ENCODE results near the gene TUBB4A. TPM values are rescaled to one million over a fixed set of nuclear protein-coding genes. Genes with fewer than 3 reads are reported as not detected.

The TUBB4A gene
- total RNA-seq, 1 experiment from 2014 or later = 4.4 TPM

- no peak for DNase-seq (ENCODE audit: low read depth, low spot score)
- in situ Hi-C loops (cut with HindIII; ENCODE audit: low pct_unique_long_range_greater_than_20kb, low sequenced_read_pairs) (no loop called here), intact Hi-C loops (cut with micrococcal nuclease; ENCODE audit: unreplicated experiment) (no loop called here)
- Histone ChIP-seq H3K4me3 (ENCODE audit: low read depth in 2 of 2, low read length in 2 of 2) (no peak overlapping the region), H3K36me3 (ENCODE audit: control insufficient read depth, insufficient read depth, low read length) (no peaks in the 10 kb centered on the region), H3K4me1 (ENCODE audit: control insufficient read depth, insufficient read depth, low read length) (no peaks in the 10 kb centered on the region), H3K9me3 (ENCODE audit: control insufficient read depth, insufficient read depth, low read depth, low read length) (no peaks in the 10 kb centered on the region), H3K27me3 (ENCODE audit: control insufficient read depth, insufficient read depth, low read length) (no peaks in the 10 kb centered on the region), H3K27ac (ENCODE audit: low read length) (no peak overlapping the region)
- no TSS peak for BruUV-seq (replicated peaks)
- ATAC-seq = no peak
- CTCF ChIA-PET = no interaction called here
- no peak for TF ChIP-seq SIN3A (IDR thresholded peaks at IDR 0.05; ENCODE audit: borderline replicate concordance, insufficient read depth, low read depth, low read length)
- TF ChIP-seq TCF7L2 (IDR thresholded peaks at IDR 0.05; ENCODE audit: low read depth, low read length) = no peak
- POLR2A ChIA-PET = no interaction called here
Measured at GRCh38 chr19:6484230-6484629, 17.9 kb downstream of the TUBB4A start.

- POLR2A ChIA-PET = no interaction called here
- no peaks in the 10 kb centered on the region for H3K4me1 ChIP-seq (ENCODE audit: control insufficient read depth, insufficient read depth, low read length)
- CTCF ChIA-PET = no interaction called here
- no peaks in the 10 kb centered on the region for H3K27me3 ChIP-seq (ENCODE audit: control insufficient read depth, insufficient read depth, low read length)
- TF ChIP-seq SIN3A (IDR thresholded peaks at IDR 0.05; ENCODE audit: borderline replicate concordance, insufficient read depth, low read depth, low read length) (no peak), POLR2AphosphoS5 (IDR thresholded peaks at IDR 0.05; ENCODE audit: low read depth, low read length) (no peak), TCF7L2 (IDR thresholded peaks at IDR 0.05; ENCODE audit: low read depth, low read length) (no peak), CTCF (IDR thresholded peaks at IDR 0.05) (no peak)
- TF ChIP-seq, protein P1, sequence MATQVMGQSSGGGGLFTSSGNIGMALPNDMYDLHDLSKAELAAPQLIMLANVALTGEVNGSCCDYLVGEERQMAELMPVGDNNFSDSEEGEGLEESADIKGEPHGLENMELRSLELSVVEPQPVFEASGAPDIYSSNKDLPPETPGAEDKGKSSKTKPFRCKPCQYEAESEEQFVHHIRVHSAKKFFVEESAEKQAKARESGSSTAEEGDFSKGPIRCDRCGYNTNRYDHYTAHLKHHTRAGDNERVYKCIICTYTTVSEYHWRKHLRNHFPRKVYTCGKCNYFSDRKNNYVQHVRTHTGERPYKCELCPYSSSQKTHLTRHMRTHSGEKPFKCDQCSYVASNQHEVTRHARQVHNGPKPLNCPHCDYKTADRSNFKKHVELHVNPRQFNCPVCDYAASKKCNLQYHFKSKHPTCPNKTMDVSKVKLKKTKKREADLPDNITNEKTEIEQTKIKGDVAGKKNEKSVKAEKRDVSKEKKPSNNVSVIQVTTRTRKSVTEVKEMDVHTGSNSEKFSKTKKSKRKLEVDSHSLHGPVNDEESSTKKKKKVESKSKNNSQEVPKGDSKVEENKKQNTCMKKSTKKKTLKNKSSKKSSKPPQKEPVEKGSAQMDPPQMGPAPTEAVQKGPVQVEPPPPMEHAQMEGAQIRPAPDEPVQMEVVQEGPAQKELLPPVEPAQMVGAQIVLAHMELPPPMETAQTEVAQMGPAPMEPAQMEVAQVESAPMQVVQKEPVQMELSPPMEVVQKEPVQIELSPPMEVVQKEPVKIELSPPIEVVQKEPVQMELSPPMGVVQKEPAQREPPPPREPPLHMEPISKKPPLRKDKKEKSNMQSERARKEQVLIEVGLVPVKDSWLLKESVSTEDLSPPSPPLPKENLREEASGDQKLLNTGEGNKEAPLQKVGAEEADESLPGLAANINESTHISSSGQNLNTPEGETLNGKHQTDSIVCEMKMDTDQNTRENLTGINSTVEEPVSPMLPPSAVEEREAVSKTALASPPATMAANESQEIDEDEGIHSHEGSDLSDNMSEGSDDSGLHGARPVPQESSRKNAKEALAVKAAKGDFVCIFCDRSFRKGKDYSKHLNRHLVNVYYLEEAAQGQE (IDR thresholded peaks at IDR 0.05; ENCODE audit: insufficient read depth in 1 of 2, low read depth in 2 of 2, low read length in 1 of 2) = no peak
- no TSS peak for BruUV-seq (replicated peaks)
- DNase-seq (ENCODE audit: low read depth, low spot score) = no peak
- no peak overlapping the region for H3K4me3 ChIP-seq (ENCODE audit: low read depth in 2 of 2, low read length in 2 of 2)
- intact Hi-C loops (cut with micrococcal nuclease; ENCODE audit: unreplicated experiment) (no loop called here), in situ Hi-C loops (cut with HindIII; ENCODE audit: low pct_unique_long_range_greater_than_20kb, low sequenced_read_pairs) (no loop called here)
- H3K9me3 ChIP-seq (ENCODE audit: control insufficient read depth, insufficient read depth, low read depth, low read length) = no peaks in the 10 kb centered on the region
- no peak overlapping the region for H3K27ac ChIP-seq (ENCODE audit: low read length)
- ATAC-seq = no peak
- H3K36me3 ChIP-seq (ENCODE audit: control insufficient read depth, insufficient read depth, low read length) = no peaks in the 10 kb centered on the region
Measured at GRCh38 chr19:6483235-6483634, 18.9 kb downstream of the TUBB4A start.

GRCh38 chr19:6482343-6482686 is 19.8 kb downstream of the TUBB4A start:
- no peaks in the 10 kb centered on the region for H3K27me3 ChIP-seq (ENCODE audit: control insufficient read depth, insufficient read depth, low read length)
- DNase-seq (ENCODE audit: low read depth, low spot score) (no peak), ATAC-seq (no peak)
- no peak for TF ChIP-seq SIN3A (IDR thresholded peaks at IDR 0.05; ENCODE audit: borderline replicate concordance, insufficient read depth, low read depth, low read length)
- TF ChIP-seq CTCF (IDR thresholded peaks at IDR 0.05) = no peak
- no peak for TF ChIP-seq TCF7L2 (IDR thresholded peaks at IDR 0.05; ENCODE audit: low read depth, low read length)
- TF ChIP-seq POLR2AphosphoS5 (IDR thresholded peaks at IDR 0.05; ENCODE audit: low read depth, low read length) = no peak
- TF ChIP-seq, protein P1 (IDR thresholded peaks at IDR 0.05; ENCODE audit: insufficient read depth in 1 of 2, low read depth in 2 of 2, low read length in 1 of 2) = no peak
- no peaks in the 10 kb centered on the region for H3K9me3 ChIP-seq (ENCODE audit: control insufficient read depth, insufficient read depth, low read depth, low read length)
- H3K27ac ChIP-seq (ENCODE audit: low read length) = no peak overlapping the region
- H3K36me3 ChIP-seq (ENCODE audit: control insufficient read depth, insufficient read depth, low read length) = no peaks in the 10 kb centered on the region
- CTCF ChIA-PET = no interaction called here
- no peaks in the 10 kb centered on the region for H3K4me1 ChIP-seq (ENCODE audit: control insufficient read depth, insufficient read depth, low read length)
- in situ Hi-C loops (cut with HindIII; ENCODE audit: low pct_unique_long_range_greater_than_20kb, low sequenced_read_pairs) = no loop called here
- intact Hi-C loops (cut with micrococcal nuclease; ENCODE audit: unreplicated experiment) = no loop called here
- no TSS peak for BruUV-seq (replicated peaks)
- H3K4me3 ChIP-seq (ENCODE audit: low read depth in 2 of 2, low read length in 2 of 2) = no peak overlapping the region
- POLR2A ChIA-PET = no interaction called here
